ENCODE measurements around the gene NTN5. TPM values are rescaled to one million over a fixed set of nuclear protein-coding genes. Genes with fewer than 3 reads are reported as not detected.
"Not testable (repeated sequence)": the region's sequence is repeated elsewhere in the genome, so short reads cannot be mapped to it uniquely, and the experiment has no call there.

Gene NTN5
- total RNA-seq, 3 donors from 2014 or later = 0.11 to 0.26 (median 0.18) TPM

DNA sequence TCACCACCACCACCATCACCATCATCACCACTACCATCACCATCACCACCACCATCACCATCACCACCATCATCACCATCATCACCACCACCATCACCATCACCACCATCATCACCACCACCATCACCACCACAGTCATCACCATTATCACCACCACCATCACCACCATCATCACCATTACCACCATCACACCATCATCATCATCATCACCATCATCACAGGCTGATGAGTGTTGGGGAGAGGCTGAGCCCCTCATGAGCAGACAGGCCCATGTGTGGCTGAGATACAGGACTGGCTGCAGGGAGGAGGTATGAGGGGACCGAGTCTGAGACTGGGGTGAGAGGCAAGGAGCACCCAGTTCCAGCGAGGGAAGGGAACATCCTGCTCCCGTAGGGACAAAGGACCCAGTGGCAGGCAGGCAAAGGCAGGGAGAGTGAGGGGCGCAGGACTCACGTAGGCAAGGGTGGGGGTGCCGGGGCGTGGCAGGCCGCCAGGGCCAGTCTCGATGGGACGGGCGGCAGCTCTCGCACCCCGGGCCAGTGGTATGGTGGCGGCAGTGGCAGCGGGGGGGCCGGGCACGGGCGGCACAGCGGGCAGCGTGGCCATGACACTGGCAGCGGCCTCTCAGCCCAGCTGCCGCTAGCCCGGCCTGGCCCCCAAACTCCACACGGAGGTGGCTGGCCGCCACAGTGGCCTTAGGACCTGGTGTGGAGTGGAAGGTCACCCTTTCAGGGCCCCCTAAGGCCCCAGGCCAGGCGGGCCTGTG lies 2.7 kb downstream of the NTN5 start:
- H3K4me1 Mint-ChIP-seq (ENCODE audit: low read depth) = peaks cover 1% of the 10 kb centered on the region
- DNase-seq = no peak
- no peak overlapping the region for H3K4me3 Mint-ChIP-seq
- no peak for ATAC-seq
- no peaks in the 10 kb centered on the region for H3K27me3 Mint-ChIP-seq (ENCODE audit: low read depth)
- H3K36me3 Mint-ChIP-seq (ENCODE audit: insufficient read depth) = no peaks in the 10 kb centered on the region
- no peaks in the 10 kb centered on the region for H3K9me3 Mint-ChIP-seq

DNA sequence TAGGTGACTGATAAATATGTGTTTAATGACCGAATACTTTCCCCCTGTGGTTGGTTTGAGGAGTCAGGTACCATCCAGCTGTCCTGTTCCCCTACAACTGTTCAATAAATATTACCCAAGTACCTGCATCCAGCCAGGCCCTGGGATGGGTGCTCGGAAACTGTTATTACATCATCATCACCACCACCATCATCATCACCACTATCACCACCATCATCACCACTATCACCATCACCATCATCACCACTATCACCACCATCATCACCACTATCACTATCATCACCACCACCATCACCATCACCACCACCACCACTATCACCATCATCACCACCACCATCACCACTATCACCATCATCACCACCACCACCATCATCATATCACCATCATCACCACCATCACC lies 4.1 kb downstream of the NTN5 start:
- Mint-ChIP-seq H3K27me3 (ENCODE audit: low read depth) (no peaks in the 10 kb centered on the region), H3K9me3 (no peaks in the 10 kb centered on the region), H3K4me3 (no peak overlapping the region), H3K4me1 (ENCODE audit: low read depth) (no peaks in the 10 kb centered on the region), H3K36me3 (ENCODE audit: insufficient read depth) (no peaks in the 10 kb centered on the region)
- DNase-seq = no peak
- no peak for ATAC-seq

DNA sequence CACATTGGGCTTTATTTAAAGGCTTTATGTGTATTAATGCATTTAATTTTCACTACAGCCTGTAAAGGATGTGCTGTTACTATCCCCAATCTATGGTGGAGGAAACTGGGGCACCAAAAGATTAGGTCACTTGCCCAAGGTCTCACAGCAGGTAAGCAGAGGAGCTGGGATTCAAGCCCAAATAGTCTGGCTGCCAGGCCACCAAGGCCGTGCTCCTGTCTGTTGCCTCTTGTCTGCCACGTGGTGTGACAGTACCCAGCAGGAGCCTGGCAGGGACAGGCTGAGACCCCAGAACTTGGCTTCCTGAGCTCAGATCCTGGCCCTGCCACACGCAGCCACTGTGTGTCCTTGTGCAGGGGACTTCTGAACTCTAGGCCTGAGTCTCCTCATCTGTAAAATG lies 4.5 kb downstream of the NTN5 start:
- Mint-ChIP-seq H3K4me1 (ENCODE audit: low read depth) (no peaks in the 10 kb centered on the region), H3K27me3 (ENCODE audit: low read depth) (no peaks in the 10 kb centered on the region), H3K36me3 (ENCODE audit: insufficient read depth) (no peaks in the 10 kb centered on the region), H3K4me3 (no peak overlapping the region), H3K9me3 (no peaks in the 10 kb centered on the region)
- ATAC-seq (no peak), DNase-seq (no peak)

DNA sequence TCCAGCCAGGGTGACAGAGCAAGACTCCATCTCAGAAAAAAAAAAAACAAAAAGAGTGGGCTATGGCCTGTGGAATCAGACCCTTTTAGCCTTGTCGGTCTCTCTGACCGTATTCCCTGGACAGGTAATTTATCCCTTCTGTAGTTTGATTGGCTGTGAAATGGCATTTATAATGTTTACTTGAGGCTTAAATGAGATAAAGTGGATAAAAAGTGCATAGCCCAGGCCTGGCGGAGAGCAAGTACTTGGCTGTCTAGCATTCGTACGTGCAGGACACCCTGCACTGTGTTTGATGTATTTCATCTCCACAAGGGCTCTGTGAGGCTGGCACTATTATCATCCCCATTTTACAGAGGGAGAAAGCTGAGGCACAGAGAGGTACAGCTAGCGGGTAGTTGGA lies 7.0 kb downstream of the NTN5 start:
- no peak for ATAC-seq
- no peak for DNase-seq
- Mint-ChIP-seq H3K4me1 (ENCODE audit: low read depth) (peaks cover 5% of the 10 kb centered on the region), H3K36me3 (ENCODE audit: insufficient read depth) (no peaks in the 10 kb centered on the region), H3K27me3 (ENCODE audit: low read depth) (no peaks in the 10 kb centered on the region), H3K9me3 (no peaks in the 10 kb centered on the region), H3K4me3 (no peak overlapping the region)

DNA sequence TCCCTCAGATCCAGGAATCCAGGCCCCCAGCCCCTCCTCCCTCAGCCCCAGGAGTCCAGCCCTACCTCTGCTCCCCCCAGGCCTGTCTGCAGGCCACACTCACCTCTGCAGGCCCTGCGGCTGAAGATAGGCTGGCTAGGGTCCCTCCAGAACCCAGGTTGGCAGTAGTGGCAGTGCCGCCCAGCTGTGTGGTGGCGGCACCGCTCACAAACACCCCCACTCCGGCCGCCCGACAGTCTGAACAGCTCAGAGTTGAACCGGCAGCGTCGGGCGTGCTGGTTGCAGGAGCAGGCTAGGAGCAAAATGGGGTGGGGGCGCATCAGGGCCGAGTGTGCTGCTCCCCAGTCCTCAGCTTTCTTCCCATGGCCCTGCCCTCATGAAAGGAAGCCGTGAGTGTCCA lies 8.3 kb downstream of the NTN5 start:
- Mint-ChIP-seq H3K4me3 (no peak overlapping the region), H3K4me1 (ENCODE audit: low read depth) (peaks cover 7% of the 10 kb centered on the region), H3K9me3 (no peaks in the 10 kb centered on the region), H3K27me3 (ENCODE audit: low read depth) (no peaks in the 10 kb centered on the region), H3K36me3 (ENCODE audit: insufficient read depth) (no peaks in the 10 kb centered on the region)
- DNase-seq = no peak
- no peak for ATAC-seq

DNA sequence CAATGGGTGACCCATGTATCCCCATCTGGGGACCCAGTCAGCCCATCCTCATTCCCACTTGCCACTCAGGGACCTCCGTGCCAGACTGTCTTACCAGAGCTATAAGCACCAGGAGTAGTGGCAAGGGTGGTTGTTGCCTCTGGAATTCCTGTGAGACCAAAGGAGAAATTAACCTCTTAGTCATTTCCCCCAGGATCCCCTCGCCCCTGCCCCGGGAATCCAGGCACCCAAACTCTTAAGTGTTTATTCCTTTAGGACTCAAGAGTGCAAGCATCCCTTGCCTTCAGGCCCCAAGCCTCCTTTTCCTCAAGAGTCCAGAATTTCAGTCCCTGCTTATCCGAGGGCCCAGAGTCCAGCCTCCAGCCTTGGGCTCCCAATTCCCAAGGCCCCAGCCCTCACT lies 9.2 kb downstream of the NTN5 start:
- no peaks in the 10 kb centered on the region for H3K27me3 Mint-ChIP-seq (ENCODE audit: low read depth)
- peaks cover 7% of the 10 kb centered on the region for H3K4me1 Mint-ChIP-seq (ENCODE audit: low read depth)
- no peak overlapping the region for H3K4me3 Mint-ChIP-seq
- DNase-seq (no peak), ATAC-seq (no peak)
- no peaks in the 10 kb centered on the region for H3K36me3 Mint-ChIP-seq (ENCODE audit: insufficient read depth)
- no peaks in the 10 kb centered on the region for H3K9me3 Mint-ChIP-seq

DNA sequence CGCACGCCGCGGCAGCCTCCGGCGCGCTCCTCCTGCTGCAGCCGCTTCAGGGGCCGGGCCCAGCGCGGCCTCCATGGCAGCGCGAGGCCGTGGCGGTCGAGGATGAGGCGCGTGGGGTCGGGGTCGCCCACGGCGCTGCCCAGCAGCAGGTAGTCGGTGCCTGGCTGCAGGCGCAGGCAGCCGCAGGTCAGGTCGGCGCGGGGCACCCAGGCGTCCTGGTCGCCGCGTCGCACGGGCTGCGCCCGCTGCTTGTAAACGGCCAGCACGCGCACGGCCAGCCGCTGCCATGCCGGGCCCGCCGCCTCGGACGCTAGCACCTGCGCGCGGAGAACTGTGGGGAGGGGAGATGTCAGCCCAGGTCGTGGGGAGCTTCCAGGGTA lies 11.1 kb downstream of the NTN5 start:
- no peaks in the 10 kb centered on the region for H3K27me3 Mint-ChIP-seq (ENCODE audit: low read depth)
- DNase-seq (no peak), ATAC-seq (no peak)
- H3K36me3 Mint-ChIP-seq (ENCODE audit: insufficient read depth) = no peaks in the 10 kb centered on the region
- H3K4me1 Mint-ChIP-seq (ENCODE audit: low read depth) = peaks cover 7% of the 10 kb centered on the region
- H3K9me3 Mint-ChIP-seq = no peaks in the 10 kb centered on the region
- H3K4me3 Mint-ChIP-seq = no peak overlapping the region

DNA sequence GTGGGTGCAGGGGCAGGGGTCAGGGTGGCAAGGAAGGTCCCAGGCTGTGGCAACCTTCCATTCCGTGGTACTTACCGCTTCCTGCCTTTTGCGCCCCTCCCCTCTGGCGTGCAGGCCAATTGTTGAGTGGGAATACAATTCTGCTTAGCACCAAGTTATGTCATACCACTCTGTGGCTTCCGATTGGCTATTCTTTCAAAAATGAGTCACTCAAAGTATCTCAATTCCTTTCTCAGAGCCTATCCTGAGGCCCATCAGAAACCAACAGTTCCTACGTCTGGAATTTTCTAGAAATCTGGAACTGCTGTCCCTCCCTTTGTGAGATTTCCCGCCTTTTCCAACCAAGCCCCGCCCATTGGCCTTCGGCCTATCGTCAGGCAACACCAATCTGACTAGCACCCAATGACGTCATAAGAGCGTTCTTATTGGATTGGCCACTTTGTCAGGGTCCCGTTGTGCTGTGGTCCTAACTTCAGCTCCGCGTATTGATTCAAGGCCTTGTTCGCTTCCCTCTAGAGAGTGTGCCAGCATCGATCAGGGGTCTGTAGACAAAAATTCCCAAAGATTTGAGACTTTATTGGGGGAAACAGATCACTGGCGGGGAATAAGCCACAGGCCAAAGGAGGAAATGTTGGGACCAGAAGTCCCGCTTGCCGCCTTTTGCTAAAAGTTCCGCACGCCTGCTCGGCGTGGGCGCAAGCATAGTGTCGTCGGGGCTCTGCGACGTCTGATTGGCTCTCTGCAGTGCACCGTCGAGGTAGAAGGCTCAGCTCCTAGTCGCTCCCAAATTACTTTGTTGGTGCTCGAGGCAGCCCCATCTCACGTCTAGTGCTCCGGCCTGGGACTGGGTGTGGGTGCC lies 11.7 kb downstream of the NTN5 start:
- H3K27me3 Mint-ChIP-seq (ENCODE audit: low read depth) = no peaks in the 10 kb centered on the region
- peaks cover 7% of the 10 kb centered on the region for H3K4me1 Mint-ChIP-seq (ENCODE audit: low read depth)
- H3K4me3 Mint-ChIP-seq = peak overlapping the region; percentile 63
- no peaks in the 10 kb centered on the region for H3K9me3 Mint-ChIP-seq
- ATAC-seq (peak; percentile 96 to 98), DNase-seq (peak; percentile 70)
- H3K36me3 Mint-ChIP-seq (ENCODE audit: insufficient read depth) = no peaks in the 10 kb centered on the region

DNA sequence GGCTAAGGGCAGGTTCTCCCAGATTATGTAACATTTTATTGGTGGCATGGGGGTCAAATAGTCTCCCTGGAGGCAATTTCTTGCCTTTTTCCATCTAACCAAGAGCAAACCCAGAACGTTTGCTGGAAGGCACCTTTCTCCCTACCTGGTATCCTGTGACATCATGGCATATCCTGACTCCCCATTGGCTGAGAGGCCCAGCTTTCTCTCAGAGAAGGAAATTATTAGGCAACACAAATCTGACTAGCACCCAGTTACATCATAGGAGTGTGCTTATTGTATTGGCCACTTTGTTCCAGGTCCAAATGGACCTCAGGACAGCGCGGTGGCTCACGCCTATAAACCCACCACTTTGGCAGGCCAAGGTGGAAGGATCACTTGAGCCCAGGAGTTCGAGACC lies 13.0 kb downstream of the NTN5 start:
- no peaks in the 10 kb centered on the region for H3K27me3 Mint-ChIP-seq (ENCODE audit: low read depth)
- H3K4me3 Mint-ChIP-seq = no peak overlapping the region
- no peaks in the 10 kb centered on the region for H3K36me3 Mint-ChIP-seq (ENCODE audit: insufficient read depth)
- peaks cover 7% of the 10 kb centered on the region for H3K4me1 Mint-ChIP-seq (ENCODE audit: low read depth)
- H3K9me3 Mint-ChIP-seq = no peaks in the 10 kb centered on the region
- ATAC-seq = no peak
- no peak for DNase-seq

DNA sequence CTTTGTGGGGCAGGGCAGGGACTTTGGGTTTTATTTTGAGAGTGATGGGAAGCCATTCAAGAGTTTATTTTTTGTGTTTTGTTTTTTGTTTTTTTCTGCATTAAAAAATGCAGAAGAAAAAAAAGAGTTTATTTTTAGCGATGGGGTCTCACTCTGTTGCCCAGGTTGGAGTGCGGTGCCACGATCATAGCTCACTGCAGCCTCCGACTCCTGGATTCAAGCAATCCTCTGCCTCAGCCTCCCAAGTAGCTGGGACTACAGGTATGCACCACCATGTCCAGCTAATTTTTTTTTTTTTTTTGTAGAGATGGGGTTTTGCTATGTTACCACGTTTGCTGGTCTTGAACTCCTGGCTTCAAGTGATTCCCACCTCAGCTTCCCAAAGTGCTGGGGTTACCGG lies 14.3 kb downstream of the NTN5 start:
- Mint-ChIP-seq H3K27me3 (ENCODE audit: low read depth) (no peaks in the 10 kb centered on the region), H3K9me3 (no peaks in the 10 kb centered on the region), H3K36me3 (ENCODE audit: insufficient read depth) (no peaks in the 10 kb centered on the region), H3K4me3 (no peak overlapping the region), H3K4me1 (ENCODE audit: low read depth) (peaks cover 7% of the 10 kb centered on the region)
- DNase-seq (no peak), ATAC-seq (no peak)

DNA sequence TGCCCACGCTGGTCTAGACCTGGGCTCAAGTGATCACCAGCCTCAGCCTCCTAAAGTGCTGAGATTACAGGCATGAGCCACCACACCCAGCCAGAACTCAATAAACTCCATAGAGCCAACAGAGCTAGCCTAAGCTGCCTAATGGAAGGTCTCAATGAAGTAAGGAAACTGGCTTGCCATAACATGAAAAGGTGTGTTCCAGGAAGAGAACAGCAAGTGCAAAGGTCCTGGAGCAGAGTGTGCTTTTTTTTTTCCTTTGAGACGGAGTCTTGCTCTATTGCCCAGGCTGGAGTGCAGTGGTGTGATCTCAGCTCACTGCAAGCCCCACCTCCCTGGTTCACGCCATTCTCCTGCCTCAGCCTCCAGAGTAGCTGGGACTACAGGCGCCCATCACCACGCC lies 15.0 kb downstream of the NTN5 start:
- H3K27me3 Mint-ChIP-seq (ENCODE audit: low read depth); ATAC-seq; H3K9me3 Mint-ChIP-seq; H3K4me3 Mint-ChIP-seq; H3K4me1 Mint-ChIP-seq (ENCODE audit: low read depth); DNase-seq; H3K36me3 Mint-ChIP-seq (ENCODE audit: insufficient read depth): not testable (repeated sequence)

DNA sequence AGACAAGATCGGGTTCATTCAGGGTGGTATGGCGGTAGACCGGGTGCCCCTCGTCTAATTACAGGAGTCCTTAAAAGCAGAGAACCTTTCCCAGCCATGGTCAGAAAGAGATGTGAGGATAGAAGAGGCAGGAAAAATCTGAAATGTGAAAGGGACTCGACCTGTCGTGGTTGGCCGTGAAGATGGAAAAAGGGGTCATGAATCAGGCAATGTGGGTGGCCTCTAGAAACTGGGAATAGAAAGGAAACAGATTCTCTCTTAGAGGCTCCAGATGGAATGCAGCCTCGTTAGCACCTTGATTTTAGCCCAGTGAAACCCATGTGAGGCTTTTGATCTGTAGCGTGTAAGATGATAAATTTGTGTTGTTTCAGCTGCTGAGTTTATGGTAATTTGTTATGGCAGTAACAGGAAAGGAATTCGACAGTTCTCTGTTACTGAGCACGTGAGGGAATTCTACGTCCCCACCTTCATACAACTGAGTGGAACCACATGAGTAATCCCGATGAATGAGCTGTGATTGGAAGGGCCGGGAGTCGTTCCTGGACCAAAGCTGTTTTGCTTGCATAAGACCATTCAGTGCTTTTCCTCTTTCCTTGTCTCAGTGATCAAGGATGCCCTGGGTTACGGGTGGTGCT lies 15.9 kb downstream of the NTN5 start:
- Mint-ChIP-seq H3K27me3 (ENCODE audit: low read depth) (no peaks in the 10 kb centered on the region), H3K4me3 (no peak overlapping the region), H3K9me3 (no peaks in the 10 kb centered on the region), H3K36me3 (ENCODE audit: insufficient read depth) (no peaks in the 10 kb centered on the region), H3K4me1 (ENCODE audit: low read depth) (peaks cover 10% of the 10 kb centered on the region)
- DNase-seq (no peak), ATAC-seq (no peak)

DNA sequence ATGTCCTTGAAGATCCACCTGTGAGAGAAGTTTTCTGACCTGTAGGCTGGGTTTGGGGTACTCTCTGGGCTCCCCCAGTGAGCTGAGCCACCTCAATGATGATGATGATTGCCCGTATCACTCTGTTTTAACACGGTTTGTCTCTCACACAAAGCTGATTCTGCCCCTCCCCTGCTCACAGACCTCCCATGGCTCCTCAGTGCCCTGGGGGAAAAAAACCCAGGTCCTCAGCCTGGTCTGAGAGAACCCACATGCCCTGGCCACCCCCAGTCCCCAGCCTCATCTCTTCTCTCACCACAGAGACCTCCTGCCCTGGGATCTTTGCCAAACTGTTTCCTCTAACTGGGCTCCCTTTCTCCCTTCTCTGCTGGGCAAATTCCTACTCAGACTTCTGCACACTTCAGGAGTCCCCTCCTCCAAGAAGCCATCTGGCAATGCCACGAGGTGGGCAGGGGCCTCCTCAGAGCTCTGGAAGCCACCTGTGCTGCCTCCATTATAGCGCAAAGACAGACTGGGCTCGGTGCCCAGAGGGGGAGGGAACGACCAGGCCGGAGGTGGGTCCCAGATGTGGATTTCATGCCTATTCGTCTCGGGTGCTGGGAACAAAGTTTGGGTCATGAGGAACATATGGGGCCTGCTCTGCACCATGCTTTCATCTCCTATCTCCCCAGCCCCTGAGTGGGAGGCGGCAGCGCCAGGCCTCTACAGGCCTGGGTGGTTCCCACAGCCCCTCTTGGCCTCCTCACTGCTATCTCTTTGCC lies 18.3 kb downstream of the NTN5 start:
- no peaks in the 10 kb centered on the region for H3K27me3 Mint-ChIP-seq (ENCODE audit: low read depth)
- no peaks in the 10 kb centered on the region for H3K9me3 Mint-ChIP-seq
- H3K36me3 Mint-ChIP-seq (ENCODE audit: insufficient read depth) = no peaks in the 10 kb centered on the region
- peaks cover 9% of the 10 kb centered on the region for H3K4me1 Mint-ChIP-seq (ENCODE audit: low read depth)
- no peak for ATAC-seq
- no peak overlapping the region for H3K4me3 Mint-ChIP-seq
- no peak for DNase-seq

DNA sequence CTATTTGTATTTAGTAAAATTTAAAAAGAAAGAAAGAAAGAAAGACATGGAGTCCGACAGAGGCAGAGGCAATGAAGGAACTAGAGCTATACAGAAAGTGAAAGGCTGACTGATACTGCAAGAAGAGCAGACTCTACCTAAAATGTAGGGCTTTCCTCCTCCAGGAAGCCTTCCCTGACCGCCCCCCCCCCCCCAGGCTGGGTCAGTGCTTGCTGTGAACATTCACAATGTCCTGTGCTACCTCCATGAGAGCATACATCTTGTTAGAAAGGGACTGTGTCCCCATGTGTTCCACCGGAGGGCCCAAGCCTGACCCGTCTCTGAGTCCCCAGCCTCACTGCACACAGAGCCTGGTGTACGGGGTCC lies 21.2 kb downstream of the NTN5 start:
- no peaks in the 10 kb centered on the region for H3K36me3 Mint-ChIP-seq (ENCODE audit: insufficient read depth)
- H3K4me1 Mint-ChIP-seq (ENCODE audit: low read depth) = peaks cover 29% of the 10 kb centered on the region

More for the DNA sequence above, 21.2 kb downstream of the NTN5 start:
- DNase-seq = no peak
- no peak overlapping the region for H3K4me3 Mint-ChIP-seq
- ATAC-seq = no peak
- H3K9me3 Mint-ChIP-seq = no peaks in the 10 kb centered on the region
- no peaks in the 10 kb centered on the region for H3K27me3 Mint-ChIP-seq (ENCODE audit: low read depth)
